HEK293 (cell line): ENCODE results near the gene EIF3L.

Experiments used
- KLF16 ChIP-seq: fragments of 450-650 bp; formaldehyde crosslinking; IDR thresholded peaks from 2 replicates; pipeline ENCODE4 v1.5.1; 2017; ENCODE audit warnings: missing biosample characterization, missing genetic modification characterization
- KLF8 ChIP-seq: fragments of 450-650 bp; formaldehyde crosslinking; IDR thresholded peaks from 2 replicates; pipeline ENCODE4 v1.5.1; 2016; ENCODE audit warnings: missing biosample characterization, missing genetic modification characterization
- PRDM1 ChIP-seq: fragments of 450-650 bp; formaldehyde crosslinking; IDR thresholded peaks from 2 replicates; pipeline ENCODE4; 2016; ENCODE audit warnings: missing biosample characterization, missing genetic modification characterization
- REPIN1 ChIP-seq: fragments of 450-650 bp; formaldehyde crosslinking; IDR thresholded peaks from 2 replicates; pipeline ENCODE4 v1.5.1; 2017; ENCODE audit warnings: missing biosample characterization, missing genetic modification characterization, low read depth
- SP7 ChIP-seq: fragments of 450-650 bp; formaldehyde crosslinking; IDR thresholded peaks from 2 replicates; pipeline ENCODE4 v1.5.1; 2016; ENCODE audit warnings: missing biosample characterization, missing genetic modification characterization
- ZNF114 ChIP-seq: fragments of 450-650 bp; formaldehyde crosslinking; IDR thresholded peaks from 2 replicates; pipeline ENCODE4 v1.5.0; 2017; ENCODE audit warnings: missing biosample characterization, missing genetic modification characterization
- ZNF157 ChIP-seq: fragments of 450-650 bp; formaldehyde crosslinking; IDR thresholded peaks from 2 replicates; pipeline ENCODE4 v1.5.1; 2016; ENCODE audit warnings: missing biosample characterization, missing genetic modification characterization
- ZNF202 ChIP-seq: fragments of 450-650 bp; formaldehyde crosslinking; IDR thresholded peaks from 2 replicates; pipeline ENCODE4 v1.5.1; 2016; ENCODE audit warnings: missing biosample characterization, missing genetic modification characterization, borderline replicate concordance
- ZNF560 ChIP-seq: fragments of 450-650 bp; formaldehyde crosslinking; IDR thresholded peaks from 2 replicates; pipeline ENCODE4 v1.5.1; 2017; ENCODE audit warnings: missing biosample characterization, missing genetic modification characterization, borderline replicate concordance
- ZNF664 ChIP-seq: fragments of 450-650 bp; formaldehyde crosslinking; IDR thresholded peaks from 2 replicates; pipeline ENCODE4 v1.5.1; 2016; ENCODE audit warnings: missing biosample characterization, missing genetic modification characterization
- ZSCAN30 ChIP-seq: fragments of 450-650 bp; IDR thresholded peaks from 2 replicates; pipeline ENCODE4 v1.5.1; 2018; ENCODE audit warnings: missing biosample characterization, mild to moderate bottlenecking, missing genetic modification characterization, moderate library complexity
- TF ChIP-seq, protein P1 (sequence below): fragments of 450-650 bp; formaldehyde crosslinking; conservative IDR thresholded peaks from 2 replicates; pipeline ENCODE4 v1.5.1; 2016; ENCODE audit warnings: low read depth, missing biosample characterization, missing genetic modification characterization
- TF ChIP-seq, protein P2 (sequence below): fragments of 450-650 bp; formaldehyde crosslinking; IDR thresholded peaks from 2 replicates; pipeline ENCODE4 v1.5.1; 2016; ENCODE audit warnings: missing biosample characterization, missing genetic modification characterization
- TF ChIP-seq, protein P3 (sequence below): fragments of 450-650 bp; formaldehyde crosslinking; IDR thresholded peaks from 2 replicates; pipeline ENCODE4 v1.5.1; 2016; ENCODE audit warnings: missing biosample characterization, missing genetic modification characterization
- TF ChIP-seq, protein P4 (sequence below): fragments of 450-650 bp; formaldehyde crosslinking; IDR thresholded peaks from 2 replicates; pipeline ENCODE4 v1.5.1; 2016; ENCODE audit warnings: missing biosample characterization, missing genetic modification characterization
- TF ChIP-seq, protein P5 (sequence below): fragments of 450-650 bp; formaldehyde crosslinking; IDR thresholded peaks from 2 replicates; pipeline ENCODE4 v1.5.1; 2016; ENCODE audit warnings: missing biosample characterization, missing genetic modification characterization, low read depth
- TF ChIP-seq, protein P6 (sequence below): fragments of 450-650 bp; formaldehyde crosslinking; IDR thresholded peaks from 2 replicates; pipeline ENCODE4 v1.5.1; 2016; ENCODE audit warnings: missing biosample characterization, missing genetic modification characterization, borderline replicate concordance

The EIF3L gene

GRCh38 chr22:37807410-37808293, 41.6 kb upstream of the EIF3L start, which contains the start of gene GCAT (continued):
- TF ChIP-seq, protein P1, sequence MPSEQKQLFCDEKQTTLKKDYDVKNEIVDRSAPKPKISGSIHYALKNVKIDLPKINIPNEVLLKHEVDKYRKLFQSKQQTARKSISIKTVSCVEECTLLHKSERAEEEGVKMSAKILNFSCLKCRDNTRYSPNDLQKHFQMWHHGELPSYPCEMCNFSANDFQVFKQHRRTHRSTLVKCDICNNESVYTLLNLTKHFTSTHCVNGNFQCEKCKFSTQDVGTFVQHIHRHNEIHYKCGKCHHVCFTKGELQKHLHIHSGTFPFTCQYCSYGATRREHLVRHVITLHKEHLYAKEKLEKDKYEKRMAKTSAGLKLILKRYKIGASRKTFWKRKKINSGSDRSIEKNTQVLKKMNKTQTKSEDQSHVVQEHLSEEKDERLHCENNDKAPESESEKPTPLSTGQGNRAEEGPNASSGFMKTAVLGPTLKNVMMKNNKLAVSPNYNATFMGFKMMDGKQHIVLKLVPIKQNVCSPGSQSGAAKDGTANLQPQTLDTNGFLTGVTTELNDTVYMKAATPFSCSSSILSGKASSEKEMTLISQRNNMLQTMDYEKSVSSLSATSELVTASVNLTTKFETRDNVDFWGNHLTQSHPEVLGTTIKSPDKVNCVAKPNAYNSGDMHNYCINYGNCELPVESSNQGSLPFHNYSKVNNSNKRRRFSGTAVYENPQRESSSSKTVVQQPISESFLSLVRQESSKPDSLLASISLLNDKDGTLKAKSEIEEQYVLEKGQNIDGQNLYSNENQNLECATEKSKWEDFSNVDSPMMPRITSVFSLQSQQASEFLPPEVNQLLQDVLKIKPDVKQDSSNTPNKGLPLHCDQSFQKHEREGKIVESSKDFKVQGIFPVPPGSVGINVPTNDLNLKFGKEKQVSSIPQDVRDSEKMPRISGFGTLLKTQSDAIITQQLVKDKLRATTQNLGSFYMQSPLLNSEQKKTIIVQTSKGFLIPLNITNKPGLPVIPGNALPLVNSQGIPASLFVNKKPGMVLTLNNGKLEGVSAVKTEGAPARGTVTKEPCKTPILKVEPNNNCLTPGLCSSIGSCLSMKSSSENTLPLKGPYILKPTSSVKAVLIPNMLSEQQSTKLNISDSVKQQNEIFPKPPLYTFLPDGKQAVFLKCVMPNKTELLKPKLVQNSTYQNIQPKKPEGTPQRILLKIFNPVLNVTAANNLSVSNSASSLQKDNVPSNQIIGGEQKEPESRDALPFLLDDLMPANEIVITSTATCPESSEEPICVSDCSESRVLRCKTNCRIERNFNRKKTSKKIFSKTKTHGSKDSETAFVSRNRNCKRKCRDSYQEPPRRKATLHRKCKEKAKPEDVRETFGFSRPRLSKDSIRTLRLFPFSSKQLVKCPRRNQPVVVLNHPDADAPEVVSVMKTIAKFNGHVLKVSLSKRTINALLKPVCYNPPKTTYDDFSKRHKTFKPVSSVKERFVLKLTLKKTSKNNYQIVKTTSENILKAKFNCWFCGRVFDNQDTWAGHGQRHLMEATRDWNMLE (tag by site-specific recombination) = no peak
- TF ChIP-seq REPIN1 (tag by site-specific recombination) = no peak
- TF ChIP-seq PRDM1 (tag by site-specific recombination) = no peak
- TF ChIP-seq ZNF664 = no peak
- TF ChIP-seq ZSCAN30 = peak; percentile 12; the same call in 1 of the 2 replicates
- no peak for TF ChIP-seq ZNF114
- TF ChIP-seq, protein P2, sequence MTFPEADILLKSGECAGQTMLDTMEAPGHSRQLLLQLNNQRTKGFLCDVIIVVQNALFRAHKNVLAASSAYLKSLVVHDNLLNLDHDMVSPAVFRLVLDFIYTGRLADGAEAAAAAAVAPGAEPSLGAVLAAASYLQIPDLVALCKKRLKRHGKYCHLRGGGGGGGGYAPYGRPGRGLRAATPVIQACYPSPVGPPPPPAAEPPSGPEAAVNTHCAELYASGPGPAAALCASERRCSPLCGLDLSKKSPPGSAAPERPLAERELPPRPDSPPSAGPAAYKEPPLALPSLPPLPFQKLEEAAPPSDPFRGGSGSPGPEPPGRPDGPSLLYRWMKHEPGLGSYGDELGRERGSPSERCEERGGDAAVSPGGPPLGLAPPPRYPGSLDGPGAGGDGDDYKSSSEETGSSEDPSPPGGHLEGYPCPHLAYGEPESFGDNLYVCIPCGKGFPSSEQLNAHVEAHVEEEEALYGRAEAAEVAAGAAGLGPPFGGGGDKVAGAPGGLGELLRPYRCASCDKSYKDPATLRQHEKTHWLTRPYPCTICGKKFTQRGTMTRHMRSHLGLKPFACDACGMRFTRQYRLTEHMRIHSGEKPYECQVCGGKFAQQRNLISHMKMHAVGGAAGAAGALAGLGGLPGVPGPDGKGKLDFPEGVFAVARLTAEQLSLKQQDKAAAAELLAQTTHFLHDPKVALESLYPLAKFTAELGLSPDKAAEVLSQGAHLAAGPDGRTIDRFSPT (tag by site-specific recombination) = peak; percentile 81
- TF ChIP-seq, protein P3, sequence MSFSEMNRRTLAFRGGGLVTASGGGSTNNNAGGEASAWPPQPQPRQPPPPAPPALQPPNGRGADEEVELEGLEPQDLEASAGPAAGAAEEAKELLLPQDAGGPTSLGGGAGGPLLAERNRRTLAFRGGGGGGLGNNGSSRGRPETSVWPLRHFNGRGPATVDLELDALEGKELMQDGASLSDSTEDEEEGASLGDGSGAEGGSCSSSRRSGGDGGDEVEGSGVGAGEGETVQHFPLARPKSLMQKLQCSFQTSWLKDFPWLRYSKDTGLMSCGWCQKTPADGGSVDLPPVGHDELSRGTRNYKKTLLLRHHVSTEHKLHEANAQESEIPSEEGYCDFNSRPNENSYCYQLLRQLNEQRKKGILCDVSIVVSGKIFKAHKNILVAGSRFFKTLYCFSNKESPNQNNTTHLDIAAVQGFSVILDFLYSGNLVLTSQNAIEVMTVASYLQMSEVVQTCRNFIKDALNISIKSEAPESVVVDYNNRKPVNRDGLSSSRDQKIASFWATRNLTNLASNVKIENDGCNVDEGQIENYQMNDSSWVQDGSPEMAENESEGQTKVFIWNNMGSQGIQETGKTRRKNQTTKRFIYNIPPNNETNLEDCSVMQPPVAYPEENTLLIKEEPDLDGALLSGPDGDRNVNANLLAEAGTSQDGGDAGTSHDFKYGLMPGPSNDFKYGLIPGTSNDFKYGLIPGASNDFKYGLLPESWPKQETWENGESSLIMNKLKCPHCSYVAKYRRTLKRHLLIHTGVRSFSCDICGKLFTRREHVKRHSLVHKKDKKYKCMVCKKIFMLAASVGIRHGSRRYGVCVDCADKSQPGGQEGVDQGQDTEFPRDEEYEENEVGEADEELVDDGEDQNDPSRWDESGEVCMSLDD (tag by site-specific recombination) = peak; percentile 94
- TF ChIP-seq, protein P4, sequence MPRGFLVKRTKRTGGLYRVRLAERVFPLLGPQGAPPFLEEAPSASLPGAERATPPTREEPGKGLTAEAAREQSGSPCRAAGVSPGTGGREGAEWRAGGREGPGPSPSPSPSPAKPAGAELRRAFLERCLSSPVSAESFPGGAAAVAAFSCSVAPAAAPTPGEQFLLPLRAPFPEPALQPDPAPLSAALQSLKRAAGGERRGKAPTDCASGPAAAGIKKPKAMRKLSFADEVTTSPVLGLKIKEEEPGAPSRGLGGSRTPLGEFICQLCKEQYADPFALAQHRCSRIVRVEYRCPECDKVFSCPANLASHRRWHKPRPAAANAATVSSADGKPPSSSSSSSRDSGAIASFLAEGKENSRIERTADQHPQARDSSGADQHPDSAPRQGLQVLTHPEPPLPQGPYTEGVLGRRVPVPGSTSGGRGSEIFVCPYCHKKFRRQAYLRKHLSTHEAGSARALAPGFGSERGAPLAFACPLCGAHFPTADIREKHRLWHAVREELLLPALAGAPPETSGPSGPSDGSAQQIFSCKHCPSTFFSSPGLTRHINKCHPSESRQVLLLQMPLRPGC (tag by site-specific recombination) = peak; percentile 98
- TF ChIP-seq ZNF560 = no peak
- no peak for TF ChIP-seq ZNF157
- peak; percentile 54 for TF ChIP-seq KLF16 (tag by site-specific recombination)
- TF ChIP-seq SP7 (tag by site-specific recombination) = peak; percentile 66
- TF ChIP-seq KLF8 (tag by site-specific recombination) = peak; percentile 87
- TF ChIP-seq ZNF202 (tag by site-specific recombination) = no peak
- TF ChIP-seq, protein P5, sequence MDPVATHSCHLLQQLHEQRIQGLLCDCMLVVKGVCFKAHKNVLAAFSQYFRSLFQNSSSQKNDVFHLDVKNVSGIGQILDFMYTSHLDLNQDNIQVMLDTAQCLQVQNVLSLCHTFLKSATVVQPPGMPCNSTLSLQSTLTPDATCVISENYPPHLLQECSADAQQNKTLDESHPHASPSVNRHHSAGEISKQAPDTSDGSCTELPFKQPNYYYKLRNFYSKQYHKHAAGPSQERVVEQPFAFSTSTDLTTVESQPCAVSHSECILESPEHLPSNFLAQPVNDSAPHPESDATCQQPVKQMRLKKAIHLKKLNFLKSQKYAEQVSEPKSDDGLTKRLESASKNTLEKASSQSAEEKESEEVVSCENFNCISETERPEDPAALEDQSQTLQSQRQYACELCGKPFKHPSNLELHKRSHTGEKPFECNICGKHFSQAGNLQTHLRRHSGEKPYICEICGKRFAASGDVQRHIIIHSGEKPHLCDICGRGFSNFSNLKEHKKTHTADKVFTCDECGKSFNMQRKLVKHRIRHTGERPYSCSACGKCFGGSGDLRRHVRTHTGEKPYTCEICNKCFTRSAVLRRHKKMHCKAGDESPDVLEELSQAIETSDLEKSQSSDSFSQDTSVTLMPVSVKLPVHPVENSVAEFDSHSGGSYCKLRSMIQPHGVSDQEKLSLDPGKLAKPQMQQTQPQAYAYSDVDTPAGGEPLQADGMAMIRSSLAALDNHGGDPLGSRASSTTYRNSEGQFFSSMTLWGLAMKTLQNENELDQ = no peak
- TF ChIP-seq, protein P6, sequence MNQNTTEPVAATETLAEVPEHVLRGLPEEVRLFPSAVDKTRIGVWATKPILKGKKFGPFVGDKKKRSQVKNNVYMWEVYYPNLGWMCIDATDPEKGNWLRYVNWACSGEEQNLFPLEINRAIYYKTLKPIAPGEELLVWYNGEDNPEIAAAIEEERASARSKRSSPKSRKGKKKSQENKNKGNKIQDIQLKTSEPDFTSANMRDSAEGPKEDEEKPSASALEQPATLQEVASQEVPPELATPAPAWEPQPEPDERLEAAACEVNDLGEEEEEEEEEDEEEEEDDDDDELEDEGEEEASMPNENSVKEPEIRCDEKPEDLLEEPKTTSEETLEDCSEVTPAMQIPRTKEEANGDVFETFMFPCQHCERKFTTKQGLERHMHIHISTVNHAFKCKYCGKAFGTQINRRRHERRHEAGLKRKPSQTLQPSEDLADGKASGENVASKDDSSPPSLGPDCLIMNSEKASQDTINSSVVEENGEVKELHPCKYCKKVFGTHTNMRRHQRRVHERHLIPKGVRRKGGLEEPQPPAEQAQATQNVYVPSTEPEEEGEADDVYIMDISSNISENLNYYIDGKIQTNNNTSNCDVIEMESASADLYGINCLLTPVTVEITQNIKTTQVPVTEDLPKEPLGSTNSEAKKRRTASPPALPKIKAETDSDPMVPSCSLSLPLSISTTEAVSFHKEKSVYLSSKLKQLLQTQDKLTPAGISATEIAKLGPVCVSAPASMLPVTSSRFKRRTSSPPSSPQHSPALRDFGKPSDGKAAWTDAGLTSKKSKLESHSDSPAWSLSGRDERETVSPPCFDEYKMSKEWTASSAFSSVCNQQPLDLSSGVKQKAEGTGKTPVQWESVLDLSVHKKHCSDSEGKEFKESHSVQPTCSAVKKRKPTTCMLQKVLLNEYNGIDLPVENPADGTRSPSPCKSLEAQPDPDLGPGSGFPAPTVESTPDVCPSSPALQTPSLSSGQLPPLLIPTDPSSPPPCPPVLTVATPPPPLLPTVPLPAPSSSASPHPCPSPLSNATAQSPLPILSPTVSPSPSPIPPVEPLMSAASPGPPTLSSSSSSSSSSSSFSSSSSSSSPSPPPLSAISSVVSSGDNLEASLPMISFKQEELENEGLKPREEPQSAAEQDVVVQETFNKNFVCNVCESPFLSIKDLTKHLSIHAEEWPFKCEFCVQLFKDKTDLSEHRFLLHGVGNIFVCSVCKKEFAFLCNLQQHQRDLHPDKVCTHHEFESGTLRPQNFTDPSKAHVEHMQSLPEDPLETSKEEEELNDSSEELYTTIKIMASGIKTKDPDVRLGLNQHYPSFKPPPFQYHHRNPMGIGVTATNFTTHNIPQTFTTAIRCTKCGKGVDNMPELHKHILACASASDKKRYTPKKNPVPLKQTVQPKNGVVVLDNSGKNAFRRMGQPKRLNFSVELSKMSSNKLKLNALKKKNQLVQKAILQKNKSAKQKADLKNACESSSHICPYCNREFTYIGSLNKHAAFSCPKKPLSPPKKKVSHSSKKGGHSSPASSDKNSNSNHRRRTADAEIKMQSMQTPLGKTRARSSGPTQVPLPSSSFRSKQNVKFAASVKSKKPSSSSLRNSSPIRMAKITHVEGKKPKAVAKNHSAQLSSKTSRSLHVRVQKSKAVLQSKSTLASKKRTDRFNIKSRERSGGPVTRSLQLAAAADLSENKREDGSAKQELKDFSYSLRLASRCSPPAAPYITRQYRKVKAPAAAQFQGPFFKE (tag by site-specific recombination) = no peak
